Neuron (in vitro differentiated cells): ENCODE measurements around the gene BICRA.

Experiments
- H2AFZ ChIP-seq: one replicate; pipeline ENCODE4 v1.6.1; 2013; ENCODE audit warnings: low read depth, mild to moderate bottlenecking, inconsistent platforms, low read length, moderate library complexity
- H3K27me3 ChIP-seq: one replicate; pipeline ENCODE4 v1.6.1; 2013; ENCODE audit warnings: low read length; ENCODE audit not compliant: insufficient read depth
- H3K36me3 ChIP-seq: one replicate; pipeline ENCODE4 v1.6.1; 2013; ENCODE audit warnings: low read length; ENCODE audit not compliant: insufficient read depth
- H3K4me1 ChIP-seq: one replicate; pipeline ENCODE4 v1.6.1; 2013; ENCODE audit warnings: low read length; ENCODE audit not compliant: insufficient read depth
- H3K4me3 ChIP-seq: 2 replicates; pipeline ENCODE4 v1.5.1; 2013; ENCODE audit warnings: mild to moderate bottlenecking, low read length, moderate library complexity
- H3K9me3 ChIP-seq: one replicate; pipeline ENCODE4 v1.6.1; 2013; ENCODE audit warnings: low read length

The BICRA gene

DNA sequence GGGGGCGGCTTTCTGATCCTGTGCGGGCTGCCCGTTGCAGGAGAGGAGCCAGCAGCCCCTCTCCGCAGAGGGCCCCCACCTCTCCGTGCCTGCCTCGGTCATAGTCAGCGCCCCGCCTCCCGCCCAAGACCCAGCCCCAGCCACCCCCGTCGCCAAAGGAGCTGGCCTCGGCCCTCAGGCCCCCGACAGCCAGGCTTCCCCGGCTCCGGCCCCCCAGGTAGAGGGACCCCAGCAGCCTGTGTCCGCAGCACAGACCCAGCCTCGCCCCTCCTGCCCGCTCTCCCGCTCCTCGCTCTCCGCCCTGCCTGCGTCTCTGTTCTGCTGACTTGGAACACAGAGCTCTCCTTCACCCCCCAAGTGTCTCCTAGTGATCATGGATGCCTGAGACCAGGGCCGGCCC, 73.0 kb downstream of the BICRA start:
- Histone ChIP-seq H3K4me3 (no peak overlapping the region), H3K36me3 (peaks cover 60% of the 10 kb centered on the region), H3K27me3 (no peaks in the 10 kb centered on the region)

DNA sequence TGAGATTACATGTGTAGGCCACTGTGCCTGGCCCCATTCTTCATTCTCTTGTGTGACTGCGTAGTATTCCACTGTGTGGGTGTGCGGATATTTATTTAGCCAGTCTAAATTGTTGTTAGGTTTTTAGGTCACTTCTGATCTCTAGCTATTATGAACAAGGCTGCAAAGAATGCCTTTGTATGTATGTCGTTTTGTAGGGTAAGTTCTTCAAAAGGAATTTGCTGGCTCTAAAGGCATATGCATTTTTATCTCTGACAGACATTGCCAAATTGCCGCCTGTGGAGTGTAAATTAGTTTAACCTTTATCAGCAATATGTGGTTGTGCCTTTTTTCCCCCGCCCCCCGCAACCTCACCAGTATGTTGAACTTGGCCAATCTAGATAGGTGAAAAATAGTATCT, 74.0 kb downstream of the BICRA start:
- Histone ChIP-seq H3K4me3 (no peak overlapping the region), H3K27me3 (no peaks in the 10 kb centered on the region), H3K36me3 (peaks cover 54% of the 10 kb centered on the region), H3K4me1 (no peaks in the 10 kb centered on the region), H2AFZ (no peak overlapping the region), H3K9me3 (no peaks in the 10 kb centered on the region)

More for the DNA sequence above, 73.0 kb downstream of the BICRA start:
- no peaks in the 10 kb centered on the region for H3K4me1 ChIP-seq
- H2AFZ ChIP-seq, result no peak overlapping the region
- no peaks in the 10 kb centered on the region for H3K9me3 ChIP-seq

DNA sequence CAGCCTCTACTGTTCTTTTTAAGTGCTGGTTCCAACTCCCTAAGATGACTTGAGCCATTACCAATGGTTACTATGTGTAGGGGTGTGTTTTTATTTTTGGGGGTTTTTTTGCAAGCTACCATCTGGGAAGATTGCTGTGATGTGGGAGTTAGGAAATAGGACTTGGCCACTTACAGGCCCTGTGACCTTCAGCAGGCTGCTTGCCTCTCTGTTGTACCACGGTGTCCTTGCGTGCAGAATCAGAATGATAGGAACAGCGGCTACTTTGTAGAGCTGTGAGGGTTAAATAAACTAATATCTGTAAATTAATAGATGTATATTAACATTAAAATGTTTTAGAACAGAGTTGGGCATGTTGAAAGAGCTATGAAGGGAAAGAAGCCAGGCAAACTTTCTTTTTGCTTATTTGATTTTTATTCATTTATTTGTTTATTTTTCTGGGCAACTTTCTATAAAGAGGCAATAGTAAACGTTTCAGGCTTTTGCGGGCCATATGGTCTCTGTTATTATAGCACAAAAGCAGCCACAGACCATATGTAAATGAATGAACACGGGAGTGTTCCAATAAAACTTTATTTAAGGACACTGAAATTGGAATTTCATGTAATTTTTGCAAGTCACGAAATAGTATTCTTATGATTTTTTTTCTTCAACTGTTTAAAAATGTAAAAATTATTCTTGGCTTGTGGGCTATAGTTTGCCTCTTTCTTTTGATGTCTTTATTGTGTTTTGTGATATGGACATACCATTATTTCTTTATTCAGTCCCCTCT, 77.9 kb downstream of the BICRA start:
- no peak overlapping the region for H3K4me3 ChIP-seq
- H3K9me3 ChIP-seq, result no peaks in the 10 kb centered on the region
- no peak overlapping the region for H2AFZ ChIP-seq
- H3K27me3 ChIP-seq, result no peaks in the 10 kb centered on the region
- H3K36me3 ChIP-seq, result peaks cover 45% of the 10 kb centered on the region
- H3K4me1 ChIP-seq, result no peaks in the 10 kb centered on the region

DNA sequence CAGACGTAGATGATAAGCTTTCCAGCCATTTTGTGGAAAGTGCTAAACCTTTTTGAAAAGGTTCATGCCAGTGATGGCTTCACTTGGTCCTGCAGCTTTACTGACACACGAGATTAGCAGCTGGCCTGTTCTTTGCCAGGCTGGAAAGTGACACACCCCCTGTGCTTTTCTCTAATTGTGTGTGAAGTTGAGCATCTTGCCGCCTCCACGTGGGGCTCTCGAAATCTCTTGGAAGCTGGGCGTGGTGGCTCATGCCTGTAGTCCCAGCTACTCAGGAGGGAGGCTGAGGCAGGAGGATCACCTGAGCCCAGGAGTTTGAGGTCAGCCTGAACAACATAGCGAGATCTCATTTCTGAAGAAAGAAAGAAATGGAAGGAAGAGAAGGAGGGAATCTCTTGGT, 79.0 kb downstream of the BICRA start:
- H3K4me3 ChIP-seq, result no peak overlapping the region

DNA sequence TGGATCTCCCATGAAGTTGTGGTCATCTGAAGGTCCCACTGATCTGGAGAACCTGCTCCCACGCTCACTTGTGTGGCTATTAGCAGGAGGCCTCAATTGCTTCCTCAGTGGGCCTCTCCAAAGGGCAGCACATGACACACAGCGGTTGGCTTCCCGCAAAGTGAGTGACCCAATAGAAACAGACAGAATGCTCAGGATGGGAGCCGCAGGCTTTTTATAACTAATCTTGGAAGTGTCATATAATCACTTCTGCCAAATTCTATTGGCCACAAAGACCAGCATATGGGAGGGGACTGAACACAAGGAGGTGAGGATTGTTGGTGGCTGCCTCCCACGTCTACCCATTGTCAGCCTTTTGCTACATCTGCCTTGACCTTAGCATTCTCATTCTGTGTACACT, 82.2 kb downstream of the BICRA start:
- Histone ChIP-seq H2AFZ (no peak overlapping the region), H3K36me3 (peaks cover 38% of the 10 kb centered on the region)

More for the DNA sequence above, 79.0 kb downstream of the BICRA start:
- Histone ChIP-seq H2AFZ (no peak overlapping the region), H3K36me3 (peaks cover 46% of the 10 kb centered on the region), H3K27me3 (no peaks in the 10 kb centered on the region), H3K9me3 (no peaks in the 10 kb centered on the region), H3K4me1 (no peaks in the 10 kb centered on the region)

DNA sequence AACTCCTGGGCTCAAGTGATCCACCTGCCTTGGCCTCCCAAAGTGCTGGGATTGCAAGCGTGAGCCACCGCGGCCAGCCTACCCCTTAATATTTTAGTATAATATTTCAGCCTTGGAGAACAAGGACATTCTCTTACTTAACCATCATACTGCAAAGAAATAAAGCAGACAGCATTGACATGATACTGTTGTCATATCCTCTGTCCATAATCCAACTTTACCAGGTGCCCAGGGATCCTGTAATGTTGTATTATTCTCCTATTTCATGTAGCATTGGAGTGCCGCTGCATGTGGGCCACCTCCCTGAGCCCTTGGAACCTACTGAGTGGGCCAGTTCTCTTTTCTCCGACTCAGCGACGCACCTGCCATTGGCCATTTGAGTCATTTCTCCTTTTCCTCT, 82.8 kb downstream of the BICRA start:
- H3K4me1 ChIP-seq, result no peaks in the 10 kb centered on the region
- peaks cover 36% of the 10 kb centered on the region for H3K36me3 ChIP-seq
- H3K4me3 ChIP-seq, result no peak overlapping the region
- H3K9me3 ChIP-seq, result no peaks in the 10 kb centered on the region
- H3K27me3 ChIP-seq, result no peaks in the 10 kb centered on the region
- no peak overlapping the region for H2AFZ ChIP-seq

More for the DNA sequence above, 82.2 kb downstream of the BICRA start:
- Histone ChIP-seq H3K4me1 (no peaks in the 10 kb centered on the region), H3K4me3 (no peak overlapping the region), H3K9me3 (no peaks in the 10 kb centered on the region), H3K27me3 (no peaks in the 10 kb centered on the region)

DNA sequence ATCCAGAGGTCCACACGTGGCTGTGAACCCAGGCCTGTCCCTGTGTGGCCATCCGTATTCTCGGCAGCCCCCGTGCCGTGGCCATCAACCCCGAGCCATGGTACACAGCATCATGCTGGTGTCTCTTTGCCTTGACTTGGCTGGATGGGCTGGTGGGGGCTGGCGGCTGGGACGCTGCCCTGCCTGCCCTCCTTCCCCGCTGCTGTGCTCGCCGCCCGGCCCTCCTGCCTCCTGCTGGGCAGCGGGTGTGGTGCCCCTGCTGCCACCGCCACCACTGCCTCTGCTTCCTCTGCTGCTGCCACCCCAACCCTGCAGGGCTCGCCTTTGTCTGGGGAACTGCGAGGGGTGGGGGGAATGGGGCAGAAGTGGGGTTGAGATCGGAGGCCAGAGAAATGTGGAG, 84.6 kb downstream of the BICRA start:
- no peak overlapping the region for H2AFZ ChIP-seq
- H3K9me3 ChIP-seq, result no peaks in the 10 kb centered on the region
- no peak overlapping the region for H3K4me3 ChIP-seq
- H3K27me3 ChIP-seq, result no peaks in the 10 kb centered on the region
- peaks cover 2% of the 10 kb centered on the region for H3K4me1 ChIP-seq
- H3K36me3 ChIP-seq, result peaks cover 33% of the 10 kb centered on the region

DNA sequence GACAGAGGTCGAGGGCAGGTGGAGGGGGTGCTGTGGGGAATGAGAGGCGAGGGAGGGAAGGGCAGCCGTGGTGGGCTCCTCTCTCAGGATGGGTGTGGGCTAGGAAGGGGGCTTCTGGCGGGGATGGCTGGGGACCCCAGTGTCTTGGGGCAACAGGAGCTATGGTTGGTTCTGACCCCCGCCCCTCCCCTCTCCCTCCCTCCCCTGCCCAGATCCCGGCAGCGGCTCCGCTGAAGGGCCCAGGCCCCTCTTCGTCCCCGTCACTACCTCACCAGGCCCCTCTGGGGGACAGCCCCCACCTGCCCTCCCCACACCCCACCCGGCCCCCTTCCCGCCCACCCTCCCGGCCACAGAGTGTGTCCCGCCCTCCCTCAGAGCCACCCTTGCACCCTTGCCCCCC, 85.0 kb downstream of the BICRA start:
- Histone ChIP-seq H3K36me3 (peaks cover 34% of the 10 kb centered on the region), H3K4me1 (peaks cover 2% of the 10 kb centered on the region), H2AFZ (no peak overlapping the region), H3K27me3 (no peaks in the 10 kb centered on the region), H3K4me3 (no peak overlapping the region), H3K9me3 (no peaks in the 10 kb centered on the region)

DNA sequence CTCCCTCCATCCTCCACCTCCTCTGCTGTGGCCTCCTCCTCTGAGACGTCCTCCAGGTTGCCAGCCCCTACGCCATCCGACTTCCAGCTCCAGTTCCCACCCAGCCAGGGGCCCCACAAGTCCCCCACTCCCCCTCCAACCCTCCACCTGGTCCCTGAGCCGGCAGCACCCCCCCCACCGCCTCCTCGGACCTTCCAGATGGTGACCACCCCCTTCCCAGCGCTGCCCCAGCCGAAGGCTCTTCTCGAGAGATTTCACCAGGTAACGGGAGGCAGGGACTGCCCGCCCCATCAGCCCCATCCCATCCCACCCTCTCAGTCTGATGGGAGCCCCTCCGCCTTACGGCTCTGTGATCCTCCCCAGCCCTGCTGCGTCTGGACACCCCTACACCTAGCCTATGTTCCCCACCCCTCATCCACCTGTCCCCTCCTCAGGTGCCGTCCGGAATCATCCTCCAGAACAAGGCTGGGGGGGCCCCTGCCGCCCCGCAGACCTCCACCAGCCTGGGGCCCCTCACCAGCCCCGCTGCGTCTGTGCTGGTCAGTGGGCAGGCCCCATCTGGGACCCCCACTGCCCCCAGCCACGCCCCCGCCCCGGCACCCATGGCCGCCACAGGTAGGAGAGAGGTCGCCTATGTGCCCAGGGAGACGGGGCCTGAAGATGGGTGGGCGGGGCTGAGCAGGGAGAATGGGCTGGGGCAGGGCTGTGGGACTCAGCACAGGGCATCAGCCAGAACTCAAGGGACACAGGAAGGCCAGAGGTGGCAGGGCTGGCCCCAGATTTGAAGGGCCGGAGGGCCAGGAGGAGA, 85.7 kb downstream of the BICRA start:
- peaks cover 38% of the 10 kb centered on the region for H3K36me3 ChIP-seq
- no peaks in the 10 kb centered on the region for H3K27me3 ChIP-seq
- H3K9me3 ChIP-seq, result no peaks in the 10 kb centered on the region
- no peak overlapping the region for H3K4me3 ChIP-seq
- H3K4me1 ChIP-seq, result peaks cover 2% of the 10 kb centered on the region
- H2AFZ ChIP-seq, result no peak overlapping the region

DNA sequence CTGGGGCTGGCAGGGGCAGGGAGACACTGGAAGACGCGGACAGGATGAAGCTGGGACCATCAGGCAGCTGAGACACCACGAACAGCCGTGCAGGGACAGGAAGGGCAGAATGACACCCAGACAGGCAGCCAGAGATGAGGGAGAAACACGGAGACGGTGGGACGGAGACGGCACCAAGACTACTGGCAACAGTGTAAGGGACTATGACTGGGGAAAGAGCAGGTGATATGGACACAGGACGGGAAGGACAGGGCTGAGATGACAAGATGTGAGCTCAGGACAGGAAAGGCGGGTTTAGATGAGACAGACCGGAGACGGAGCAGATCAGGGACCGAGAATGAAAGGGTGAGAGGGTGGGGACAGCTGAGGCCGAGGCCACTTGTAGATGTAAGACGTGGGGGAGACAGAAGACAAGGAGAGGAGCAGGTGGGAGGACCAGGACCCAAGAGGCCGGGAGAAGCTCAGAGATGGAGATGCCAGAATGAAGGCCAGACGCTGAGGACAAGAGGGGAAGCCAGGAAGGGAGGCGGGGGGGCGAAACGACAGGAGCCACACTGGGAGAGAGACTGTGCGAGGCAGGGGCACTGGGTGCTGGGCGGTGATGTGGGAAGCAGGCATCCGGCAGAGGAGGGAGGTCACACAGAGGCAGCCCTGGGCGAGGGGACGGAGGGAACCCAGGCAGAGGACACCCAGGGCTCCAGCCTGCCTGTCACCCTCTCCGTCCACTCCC, 86.8 kb downstream of the BICRA start:
- Histone ChIP-seq H3K4me3 (no peak overlapping the region), H3K36me3 (peaks cover 42% of the 10 kb centered on the region), H2AFZ (no peak overlapping the region), H3K27me3 (no peaks in the 10 kb centered on the region), H3K9me3 (no peaks in the 10 kb centered on the region), H3K4me1 (peaks cover 2% of the 10 kb centered on the region)

DNA sequence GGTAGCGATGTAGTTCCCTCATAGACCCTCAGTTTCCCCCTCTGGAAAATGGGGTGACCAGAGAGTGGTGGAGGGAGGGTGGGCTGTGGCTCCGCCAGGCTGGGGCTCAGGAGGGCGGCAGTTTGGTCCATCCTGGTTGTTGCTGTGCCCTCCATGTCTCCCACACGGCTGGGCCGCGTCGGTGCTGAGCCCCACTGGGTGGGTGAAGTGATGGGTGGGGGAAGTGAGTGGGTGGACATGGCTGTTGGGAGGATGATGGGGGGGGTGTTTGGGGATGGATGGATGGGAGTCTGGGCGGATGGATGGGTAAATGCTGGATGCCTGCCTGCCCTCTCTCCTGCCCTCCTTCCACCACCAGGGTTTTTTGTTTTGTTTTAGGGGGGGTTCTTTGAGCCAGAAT, 87.7 kb downstream of the BICRA start:
- Histone ChIP-seq H3K4me3 (no peak overlapping the region), H3K36me3 (peaks cover 43% of the 10 kb centered on the region), H2AFZ (no peak overlapping the region), H3K4me1 (peaks cover 2% of the 10 kb centered on the region), H3K27me3 (no peaks in the 10 kb centered on the region), H3K9me3 (no peaks in the 10 kb centered on the region)

DNA sequence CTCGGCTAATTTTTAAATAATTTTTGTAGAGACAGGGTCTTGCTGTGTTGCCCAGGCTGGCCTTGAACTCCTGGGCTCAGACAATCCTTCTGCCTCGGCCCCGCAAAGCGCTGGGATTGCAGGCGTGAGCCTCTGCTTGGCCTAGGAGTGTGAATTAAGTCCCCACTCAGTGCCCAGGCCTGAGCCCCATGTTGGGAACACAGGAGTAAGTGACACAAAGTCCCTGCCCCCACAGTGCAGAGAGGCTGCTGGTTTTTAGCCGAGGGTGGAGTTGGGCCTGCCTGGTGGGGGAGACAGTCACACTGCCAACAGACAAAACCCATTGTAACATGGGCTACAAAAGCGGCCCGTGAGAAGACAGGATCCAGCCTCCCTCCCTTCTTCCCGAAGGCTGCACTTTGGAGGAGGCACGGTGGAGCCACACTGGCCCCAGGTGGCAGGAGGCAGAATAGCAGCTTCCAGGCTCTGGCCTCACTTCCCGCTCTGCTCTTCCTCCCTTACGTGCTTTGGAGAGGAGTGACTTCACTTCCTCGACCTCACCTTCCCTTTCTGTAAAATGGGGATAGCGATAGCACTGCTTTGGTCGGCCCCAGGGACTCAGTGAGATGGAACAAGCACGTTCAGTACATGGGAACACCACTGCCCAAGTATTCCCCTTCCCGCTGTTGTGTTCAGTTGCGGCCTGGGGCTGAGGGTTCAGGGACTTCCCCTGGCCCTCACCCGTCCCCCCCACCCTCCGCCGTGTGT, 89.1 kb downstream of the BICRA start:
- Histone ChIP-seq H3K4me1 (peaks cover 2% of the 10 kb centered on the region), H3K4me3 (no peak overlapping the region), H3K36me3 (peaks cover 42% of the 10 kb centered on the region)

More for the DNA sequence above, 89.1 kb downstream of the BICRA start:
- H3K27me3 ChIP-seq, result no peaks in the 10 kb centered on the region
- H2AFZ ChIP-seq, result no peak overlapping the region
- H3K9me3 ChIP-seq, result no peaks in the 10 kb centered on the region
